Activated CD8-positive, alpha-beta T cell treated with anti-CD3 and anti-CD28 coated beads, Interleukin-2, amount 10 ng/mL, durations not matched to agents 7 days and 5 days (primary cell): ENCODE results near the gene ASB9. TPM values are rescaled to one million over a fixed set of nuclear protein-coding genes. Genes with fewer than 3 reads are reported as not detected.

ENCODE experiments used
- ATAC-seq: fragments of 150-1000 bp; cut with Tn5 transposase; one replicate; pipeline ENCODE4 v1.10.0; 2021; ENCODE audit warnings: moderate library complexity
- CTCF ChIA-PET: fragments of 350-600 bp; sonication (Branson Sonifier 250); formaldehyde crosslinking; loops from one replicate; lab custom pipeline; 2021; ENCODE audit warnings: antibody characterized with exemption; lab: Charles Lee
- POLR2A ChIA-PET: fragments of 350-600 bp; sonication (Branson Sonifier 250); formaldehyde crosslinking; loops from one replicate; lab custom pipeline; 2021; ENCODE audit warnings: antibody characterized with exemption; lab: Charles Lee
- DNase-seq: peaks from one replicate; pipeline ENCODE4 v3.0.0-alpha.2; 2020
- H3K27ac Mint-ChIP-seq: one replicate; pipeline ENCODE4 v1.8.0; 2021; ENCODE audit warnings: mild to moderate bottlenecking, mixed read lengths
- H3K27me3 Mint-ChIP-seq: one replicate; pipeline ENCODE4 v1.8.0; 2021; ENCODE audit warnings: low read depth, mixed read lengths
- H3K36me3 Mint-ChIP-seq: one replicate; pipeline ENCODE4 v1.8.0; 2021; ENCODE audit warnings: low read depth, mixed read lengths
- H3K4me1 Mint-ChIP-seq: one replicate; pipeline ENCODE4 v1.8.0; 2021; ENCODE audit warnings: low read depth, mixed read lengths
- H3K4me3 Mint-ChIP-seq: one replicate; pipeline ENCODE4 v1.8.0; 2021; ENCODE audit warnings: mild to moderate bottlenecking, mixed read lengths
- H3K9me3 Mint-ChIP-seq: one replicate; pipeline ENCODE4 v1.8.0; 2022; ENCODE audit warnings: mixed read lengths; ENCODE audit not compliant: insufficient read depth
- total RNA-seq, 2 experiments: library from RNA; stranded (reverse); gene quantifications; one replicate each; pipeline ENCODE4 v1.2.3, GENCODE V29; 2021

Gene ASB9
- total RNA-seq, 2 experiments from 2014 or later, result 0.18 to 0.34 TPM

DNA sequence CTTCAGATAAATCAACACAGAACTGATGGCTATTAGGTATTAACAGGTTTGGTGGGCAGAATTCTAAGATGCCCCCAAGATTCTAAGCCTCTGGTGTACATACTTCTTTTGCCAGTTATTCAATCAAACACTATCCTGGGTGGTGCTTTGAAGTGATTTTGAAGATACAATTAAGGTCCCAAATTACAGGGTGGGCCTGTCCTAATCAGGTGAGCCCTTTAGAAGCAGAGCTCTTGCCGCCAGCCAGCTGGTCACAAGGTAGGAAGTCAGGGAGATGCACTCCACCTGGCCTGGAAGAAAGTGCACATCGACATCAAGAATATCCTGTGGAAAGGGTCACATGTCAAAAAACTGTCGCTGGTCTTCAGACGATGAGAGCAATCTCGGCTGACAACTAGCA lies 29.5 kb downstream of the ASB9 start:
- Mint-ChIP-seq H3K36me3 (no peaks in the 10 kb centered on the region), H3K4me1 (no peaks in the 10 kb centered on the region), H3K4me3 (no peak overlapping the region), H3K27me3 (no peaks in the 10 kb centered on the region), H3K9me3 (no peaks in the 10 kb centered on the region), H3K27ac (no peak overlapping the region)
- ATAC-seq (no peak), DNase-seq (no peak)
- POLR2A ChIA-PET, result no interaction called here
- CTCF ChIA-PET, result interaction anchor here (1.4 to 1.6 kb wide), 2 partner anchors 98 to 133 kb away, joined by 4 to 8 read pairs; no protein-coding TSS in a partner anchor

DNA sequence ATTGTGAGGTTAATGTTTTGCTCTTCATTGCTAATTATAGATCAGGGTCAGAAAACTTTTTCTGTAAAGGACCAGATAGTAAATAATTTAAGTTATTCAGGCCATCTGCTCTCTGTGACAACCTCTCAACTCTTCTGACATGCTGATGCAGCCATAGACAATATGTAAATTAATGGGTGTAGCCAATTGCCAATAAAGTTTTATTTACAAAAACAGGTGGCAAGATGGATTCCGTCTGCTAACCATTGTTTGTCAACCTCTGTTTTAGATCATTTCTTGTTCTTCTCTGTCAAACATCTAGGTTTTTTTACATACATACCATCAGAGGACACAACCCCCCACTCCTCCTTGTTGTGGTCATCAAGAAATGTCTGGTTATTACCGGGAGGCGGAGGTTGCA lies 33.7 kb downstream of the ASB9 start:
- no peak overlapping the region for H3K27ac Mint-ChIP-seq
- H3K36me3 Mint-ChIP-seq, result no peaks in the 10 kb centered on the region
- no peaks in the 10 kb centered on the region for H3K27me3 Mint-ChIP-seq
- CTCF ChIA-PET, result no interaction called here
- no peak overlapping the region for H3K4me3 Mint-ChIP-seq
- no peak for ATAC-seq
- POLR2A ChIA-PET, result no interaction called here
- H3K4me1 Mint-ChIP-seq, result no peaks in the 10 kb centered on the region
- no peaks in the 10 kb centered on the region for H3K9me3 Mint-ChIP-seq
- DNase-seq, result no peak

DNA sequence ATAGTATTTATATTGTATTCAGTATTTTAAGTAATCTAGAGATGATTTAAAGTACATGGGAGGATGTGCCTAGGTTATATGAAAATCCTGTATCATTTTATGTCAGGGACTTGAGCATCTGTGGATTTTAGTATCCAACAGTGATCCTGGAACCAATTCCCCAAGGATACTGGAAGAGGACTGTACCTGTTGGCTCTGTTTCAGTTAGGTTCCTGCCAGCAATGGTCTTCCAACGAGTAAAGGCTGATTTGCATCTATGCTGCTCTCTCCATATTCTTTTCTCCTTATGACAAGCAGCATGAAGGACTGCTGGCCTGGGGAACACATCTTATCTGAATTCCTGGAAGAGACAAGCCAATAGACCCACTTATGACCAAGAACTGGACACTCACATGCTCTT lies 34.9 kb downstream of the ASB9 start:
- Mint-ChIP-seq H3K4me3 (no peak overlapping the region), H3K36me3 (no peaks in the 10 kb centered on the region), H3K27ac (no peak overlapping the region), H3K27me3 (no peaks in the 10 kb centered on the region), H3K9me3 (no peaks in the 10 kb centered on the region), H3K4me1 (no peaks in the 10 kb centered on the region)
- ChIA-PET POLR2A (no interaction called here), CTCF (no interaction called here)
- no peak for DNase-seq
- no peak for ATAC-seq

DNA sequence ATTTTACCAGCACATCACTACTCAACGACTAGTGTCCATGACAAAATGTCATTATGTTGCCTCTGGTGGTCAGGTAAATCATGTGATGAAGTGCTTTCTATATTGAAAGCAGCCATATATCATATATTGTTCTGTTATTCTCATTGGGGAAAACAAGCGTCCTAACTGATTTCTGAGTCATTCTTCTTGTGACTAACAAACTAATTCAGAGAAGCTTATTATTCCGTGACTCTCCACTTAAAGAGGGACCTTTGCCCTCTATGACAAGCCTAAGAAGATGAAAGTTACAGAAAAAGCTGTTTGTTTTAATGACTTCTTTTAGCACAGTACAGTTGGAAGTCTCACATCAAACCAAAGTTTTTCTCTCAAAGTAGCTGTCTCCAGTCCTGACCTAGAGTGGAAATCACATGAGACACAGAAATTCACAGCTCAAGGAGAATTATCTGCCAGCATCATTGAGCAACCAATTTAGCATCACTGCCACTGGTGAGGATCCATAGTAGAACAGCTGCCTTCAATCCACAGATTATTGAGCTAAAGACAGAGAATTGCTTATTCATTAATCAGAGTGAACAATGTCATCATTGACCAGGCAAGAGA lies 36.4 kb downstream of the ASB9 start:
- Mint-ChIP-seq H3K4me1 (no peaks in the 10 kb centered on the region), H3K27ac (no peak overlapping the region), H3K36me3 (no peaks in the 10 kb centered on the region), H3K4me3 (no peak overlapping the region), H3K9me3 (no peaks in the 10 kb centered on the region), H3K27me3 (no peaks in the 10 kb centered on the region)
- DNase-seq (no peak), ATAC-seq (no peak)
- ChIA-PET CTCF (no interaction called here), POLR2A (no interaction called here)

DNA sequence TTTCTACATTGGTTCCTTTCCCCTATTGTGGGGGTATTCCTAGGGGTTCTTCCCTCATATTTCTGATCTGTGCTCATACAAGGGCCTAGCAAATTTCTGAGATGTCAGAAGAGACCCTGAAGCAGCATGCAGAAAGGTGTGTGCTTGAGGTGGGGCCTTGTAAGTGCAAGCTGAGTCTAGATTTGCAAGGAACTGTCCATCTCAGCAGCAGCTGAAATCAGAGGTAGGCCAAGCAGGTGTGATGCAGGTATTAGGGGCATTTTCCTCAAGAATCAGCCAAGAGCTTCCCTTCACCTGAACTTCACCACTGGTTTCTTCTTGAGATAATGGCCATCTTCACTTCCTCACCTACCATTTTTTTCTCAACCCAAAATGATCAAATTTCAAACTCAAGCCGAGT lies 45.1 kb downstream of the ASB9 start:
- ATAC-seq, result no peak
- H3K36me3 Mint-ChIP-seq, result no peaks in the 10 kb centered on the region
- no peak for DNase-seq
- CTCF ChIA-PET, result no interaction called here
- H3K27me3 Mint-ChIP-seq, result peaks cover 3% of the 10 kb centered on the region
- H3K4me1 Mint-ChIP-seq, result no peaks in the 10 kb centered on the region
- H3K9me3 Mint-ChIP-seq, result no peaks in the 10 kb centered on the region
- no peak overlapping the region for H3K4me3 Mint-ChIP-seq
- H3K27ac Mint-ChIP-seq, result no peak overlapping the region
- POLR2A ChIA-PET, result no interaction called here

DNA sequence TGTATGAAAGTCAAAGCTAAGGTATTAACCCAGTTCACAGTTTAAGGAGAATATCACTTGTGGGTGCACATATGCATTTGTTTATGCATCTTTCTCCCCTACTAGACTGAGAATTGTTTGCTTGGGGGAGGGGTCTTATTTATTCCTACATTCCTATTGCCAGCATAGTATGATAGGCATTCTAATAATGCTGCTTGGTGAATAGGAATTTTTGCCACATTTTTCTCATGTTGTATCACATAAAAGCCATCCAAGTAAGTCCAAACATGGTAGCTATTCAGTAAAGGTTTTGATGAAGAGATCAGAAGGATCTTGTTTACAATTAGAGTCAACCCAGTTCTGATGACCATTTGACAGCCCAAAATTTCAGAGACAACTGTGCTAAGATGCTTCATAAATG lies 48.6 kb downstream of the ASB9 start:
- Mint-ChIP-seq H3K9me3 (no peaks in the 10 kb centered on the region), H3K4me1 (no peaks in the 10 kb centered on the region), H3K27me3 (peaks cover 3% of the 10 kb centered on the region), H3K36me3 (no peaks in the 10 kb centered on the region), H3K4me3 (no peak overlapping the region), H3K27ac (no peak overlapping the region)
- ChIA-PET POLR2A (no interaction called here), CTCF (no interaction called here)
- ATAC-seq (no peak), DNase-seq (no peak)

DNA sequence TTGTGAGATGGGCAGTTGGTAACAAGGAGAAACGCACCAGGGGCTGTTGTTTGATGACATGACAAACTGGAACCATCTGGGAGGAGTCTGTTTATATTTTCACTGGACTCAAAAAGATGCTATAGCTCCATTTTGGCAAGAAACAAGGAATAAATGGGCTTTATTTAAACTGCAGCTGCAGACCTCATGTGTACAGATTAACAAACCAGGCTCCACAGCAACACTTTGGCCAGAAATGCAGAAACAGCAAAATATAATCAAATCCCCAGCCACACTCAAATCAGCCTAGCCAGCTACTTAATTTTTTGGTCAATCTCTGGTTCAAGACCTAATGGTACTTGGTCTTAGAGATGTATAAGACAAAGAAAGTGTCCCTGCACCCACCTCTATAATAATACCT lies 52.7 kb downstream of the ASB9 start:
- H3K27me3 Mint-ChIP-seq, result no peaks in the 10 kb centered on the region
- no peak for DNase-seq
- no peak overlapping the region for H3K4me3 Mint-ChIP-seq
- H3K27ac Mint-ChIP-seq, result no peak overlapping the region
- CTCF ChIA-PET, result no interaction called here
- ATAC-seq, result no peak
- H3K4me1 Mint-ChIP-seq, result no peaks in the 10 kb centered on the region
- H3K36me3 Mint-ChIP-seq, result no peaks in the 10 kb centered on the region
- POLR2A ChIA-PET, result no interaction called here
- H3K9me3 Mint-ChIP-seq, result no peaks in the 10 kb centered on the region

DNA sequence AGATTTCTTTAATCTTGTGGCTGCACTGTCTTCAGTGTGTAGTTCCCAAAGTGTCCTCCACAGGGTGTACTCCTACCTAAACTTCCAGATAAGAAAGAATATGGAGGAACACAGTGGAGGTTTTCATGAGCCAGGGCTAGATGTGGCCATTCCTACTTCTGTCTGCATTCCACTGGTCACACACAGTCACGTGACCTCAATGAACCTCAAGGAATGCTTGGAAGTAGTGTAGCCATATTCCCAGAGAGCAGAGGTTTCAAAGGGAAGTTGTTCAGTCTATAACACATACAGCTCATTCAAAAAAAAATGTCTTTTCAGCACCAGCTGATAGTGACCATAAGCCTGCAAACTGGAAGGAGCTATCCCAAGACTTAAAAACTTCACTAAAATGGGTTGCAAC lies 53.6 kb downstream of the ASB9 start:
- ChIA-PET CTCF (no interaction called here), POLR2A (no interaction called here)
- Mint-ChIP-seq H3K9me3 (no peaks in the 10 kb centered on the region), H3K4me1 (no peaks in the 10 kb centered on the region), H3K27me3 (no peaks in the 10 kb centered on the region), H3K4me3 (no peak overlapping the region), H3K27ac (no peak overlapping the region), H3K36me3 (no peaks in the 10 kb centered on the region)
- DNase-seq (no peak), ATAC-seq (no peak)

DNA sequence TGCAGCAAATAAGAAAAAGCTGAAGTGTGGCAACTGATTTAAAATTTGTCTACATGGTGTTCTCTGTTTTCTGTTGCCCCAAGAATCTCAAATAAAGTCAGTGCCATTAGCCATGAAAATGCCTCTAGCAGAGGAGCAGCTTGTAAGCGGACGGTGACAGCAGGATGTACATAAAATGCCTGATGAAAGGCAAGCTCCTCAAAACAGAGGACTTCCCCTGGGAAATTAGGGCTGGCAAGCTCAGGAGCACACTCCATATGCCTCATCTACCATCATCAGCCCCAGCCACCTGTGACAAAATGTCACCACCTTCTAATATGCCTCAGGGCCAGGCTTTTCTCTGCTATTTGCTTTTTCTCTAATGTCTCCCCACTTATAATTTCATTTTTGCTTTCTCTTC lies 54.5 kb downstream of the ASB9 start:
- no peaks in the 10 kb centered on the region for H3K4me1 Mint-ChIP-seq
- no peaks in the 10 kb centered on the region for H3K27me3 Mint-ChIP-seq
- no peak overlapping the region for H3K27ac Mint-ChIP-seq
- H3K36me3 Mint-ChIP-seq, result no peaks in the 10 kb centered on the region
- POLR2A ChIA-PET, result no interaction called here
- DNase-seq (no peak), ATAC-seq (no peak)
- no peak overlapping the region for H3K4me3 Mint-ChIP-seq
- CTCF ChIA-PET, result interaction anchor here (1.3 kb wide), 1 partner anchor 11 kb away, joined by 3 read pairs; no protein-coding TSS in a partner anchor
- H3K9me3 Mint-ChIP-seq, result no peaks in the 10 kb centered on the region

DNA sequence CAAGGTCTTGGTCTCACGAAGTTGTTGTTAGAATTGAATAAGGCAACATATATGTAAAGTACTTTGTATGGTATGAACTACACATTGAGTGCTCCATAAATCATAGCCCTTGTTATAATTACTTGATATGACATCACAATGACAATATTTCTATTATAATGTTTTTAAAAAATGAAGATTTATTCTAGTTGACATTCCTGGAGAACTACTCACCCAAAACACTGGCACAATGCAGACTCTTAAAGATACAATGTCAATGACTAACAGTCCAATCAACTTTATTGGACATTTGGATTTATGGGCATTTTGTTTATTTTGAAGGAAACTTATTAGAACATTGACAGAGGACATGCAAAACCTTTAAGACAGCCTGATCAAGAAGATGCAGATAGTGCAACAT lies 55.3 kb downstream of the ASB9 start:
- H3K4me1 Mint-ChIP-seq, result no peaks in the 10 kb centered on the region
- CTCF ChIA-PET, result interaction anchor here (1.3 kb wide), 1 partner anchor 10 kb away, joined by 3 read pairs; no protein-coding TSS in a partner anchor
- POLR2A ChIA-PET, result no interaction called here

DNA sequence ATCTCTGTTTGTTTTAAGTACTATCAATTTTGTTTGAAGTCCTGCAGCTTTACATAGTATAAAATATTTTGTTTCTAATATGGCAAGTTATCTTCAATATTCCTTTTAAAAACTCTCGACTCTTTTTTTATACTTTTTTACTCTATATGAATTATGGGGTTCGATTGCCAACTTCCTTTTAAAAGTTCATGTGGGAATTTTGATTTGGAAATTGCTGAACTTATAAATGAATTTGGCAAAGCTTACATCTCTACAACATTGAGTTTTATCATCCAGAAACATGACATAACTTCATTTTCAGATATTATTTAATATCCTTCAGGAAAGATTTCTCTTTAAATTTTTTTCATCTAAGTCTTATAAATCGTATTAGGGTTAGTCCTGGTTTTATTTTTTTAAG lies 60.8 kb downstream of the ASB9 start:
- POLR2A ChIA-PET, result no interaction called here
- no peak overlapping the region for H3K27ac Mint-ChIP-seq

More for the DNA sequence above, 55.3 kb downstream of the ASB9 start:
- no peak overlapping the region for H3K27ac Mint-ChIP-seq
- H3K27me3 Mint-ChIP-seq, result no peaks in the 10 kb centered on the region
- no peaks in the 10 kb centered on the region for H3K36me3 Mint-ChIP-seq
- DNase-seq (no peak), ATAC-seq (no peak)
- H3K4me3 Mint-ChIP-seq, result no peak overlapping the region
- no peaks in the 10 kb centered on the region for H3K9me3 Mint-ChIP-seq

DNA sequence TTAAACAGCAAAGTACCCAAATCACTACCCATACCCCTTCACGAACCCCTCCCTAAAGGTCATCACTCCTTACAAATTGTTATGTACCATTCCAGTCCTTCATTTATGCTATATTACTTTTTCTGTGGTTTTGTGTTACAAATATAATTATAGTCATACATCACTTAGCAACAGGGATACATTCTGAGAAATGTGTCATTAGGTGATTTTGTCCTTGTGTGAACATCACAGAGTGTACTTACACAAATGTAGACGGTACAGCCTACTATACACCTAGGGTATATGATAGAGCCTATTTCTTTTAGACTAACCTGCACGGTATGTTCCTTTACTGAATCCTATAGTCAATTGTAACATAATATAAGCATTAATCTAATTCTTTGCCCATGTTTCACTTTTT lies 61.9 kb downstream of the ASB9 start:
- Mint-ChIP-seq H3K9me3 (peaks cover 2% of the 10 kb centered on the region), H3K4me1 (peaks cover 26% of the 10 kb centered on the region), H3K36me3 (peaks cover 4% of the 10 kb centered on the region), H3K27ac (no peak overlapping the region), H3K27me3 (no peaks in the 10 kb centered on the region), H3K4me3 (no peak overlapping the region)
- ChIA-PET POLR2A (no interaction called here), CTCF (no interaction called here)
- ATAC-seq, result no peak
- no peak for DNase-seq

More for the DNA sequence above, 60.8 kb downstream of the ASB9 start:
- CTCF ChIA-PET, result no interaction called here
- ATAC-seq, result no peak
- Mint-ChIP-seq H3K27me3 (no peaks in the 10 kb centered on the region), H3K36me3 (peaks cover 4% of the 10 kb centered on the region), H3K4me1 (peaks cover 15% of the 10 kb centered on the region), H3K9me3 (peaks cover 2% of the 10 kb centered on the region), H3K4me3 (no peak overlapping the region)
- no peak for DNase-seq

DNA sequence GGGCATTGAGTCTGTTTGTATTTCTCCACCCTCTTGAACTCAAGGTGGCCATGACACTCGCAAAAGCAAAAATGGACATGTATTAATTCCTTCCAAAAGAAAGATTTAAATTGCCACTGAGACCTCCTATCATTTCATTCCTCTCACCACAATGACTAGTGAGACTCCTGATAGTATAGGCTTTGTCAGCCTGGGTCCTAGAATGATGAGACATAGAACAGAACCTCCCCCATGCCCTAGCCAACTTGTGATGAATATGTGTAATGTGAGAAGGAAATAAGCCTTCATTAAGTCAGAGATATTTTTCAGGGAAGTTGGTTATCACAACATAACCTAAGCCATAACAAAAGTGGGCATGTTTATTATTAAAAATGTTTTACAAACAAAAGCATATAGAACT lies 62.5 kb downstream of the ASB9 start:
- peaks cover 32% of the 10 kb centered on the region for H3K4me1 Mint-ChIP-seq
- ATAC-seq, result no peak
- POLR2A ChIA-PET, result no interaction called here

More for the DNA sequence above, 62.5 kb downstream of the ASB9 start:
- H3K27ac Mint-ChIP-seq, result no peak overlapping the region
- no peaks in the 10 kb centered on the region for H3K27me3 Mint-ChIP-seq
- H3K36me3 Mint-ChIP-seq, result peaks cover 4% of the 10 kb centered on the region
- no peak for DNase-seq
- CTCF ChIA-PET, result no interaction called here
- H3K4me3 Mint-ChIP-seq, result no peak overlapping the region
- H3K9me3 Mint-ChIP-seq, result peaks cover 2% of the 10 kb centered on the region
